ENCODE measurements around the gene TRIM66. TPM values are rescaled to one million over a fixed set of nuclear protein-coding genes. Genes with fewer than 3 reads are reported as not detected.

Gene TRIM66
- total RNA-seq, 1 experiment from 2014 or later = 2.1 TPM

DNA sequence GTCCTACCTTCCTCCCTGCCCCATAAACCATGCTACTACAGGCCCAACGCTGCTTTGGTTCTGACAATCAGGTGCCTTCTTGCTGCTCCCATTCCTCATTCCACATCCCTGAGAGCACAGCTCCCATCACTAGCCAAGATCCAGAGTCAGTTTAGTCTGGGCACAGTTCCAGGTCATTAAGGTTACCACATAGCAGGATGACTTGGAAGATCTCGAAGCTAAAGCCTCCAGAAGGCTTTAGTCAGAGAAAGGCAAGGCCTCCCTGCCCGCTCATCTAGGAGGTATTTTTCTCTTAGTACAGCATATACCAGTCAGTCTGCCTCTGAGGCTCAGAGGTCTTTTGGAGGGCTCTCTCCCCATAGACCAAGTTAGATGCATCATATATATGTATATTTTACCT, 30.3 kb downstream of the TRIM66 start:
- no peak overlapping the region for H3K9ac ChIP-seq (ENCODE audit: extremely low read depth, insufficient read length, low read length)
- H3K23me2 ChIP-seq (ENCODE audit: insufficient read length, low read depth, low read length, poor library complexity, severe bottlenecking) = no peaks in the 10 kb centered on the region
- H2BK20ac ChIP-seq (ENCODE audit: low read depth, low read length, poor library complexity, severe bottlenecking) = no peak overlapping the region
- H3K4me1 ChIP-seq (ENCODE audit: insufficient read depth, low read length) = no peaks in the 10 kb centered on the region
- no peak overlapping the region for H3K18ac ChIP-seq (ENCODE audit: insufficient read length, low read depth, low read length)
- H3T11ph ChIP-seq (ENCODE audit: low read length) = no peak overlapping the region
- H2AK5ac ChIP-seq (ENCODE audit: insufficient read length, low read length) = no peak overlapping the region
- Mint-ChIP-seq H3K4me3 (no peak overlapping the region), H3K9me3 (no peaks in the 10 kb centered on the region; a peak in 1 of 5 replicates), H3K27me3 (ENCODE audit: low read depth) (no peaks in the 10 kb centered on the region), H3K36me3 (ENCODE audit: insufficient read depth in 1 of 3, low read depth in 3 of 3) (no peaks in the 10 kb centered on the region; a peak in 1 of 7 replicates), H3K4me1 (no peaks in the 10 kb centered on the region), H3K27ac (no peak overlapping the region)
- no peak overlapping the region for H3K23ac ChIP-seq (ENCODE audit: insufficient read length, low read depth, low read length)
- no peaks in the 10 kb centered on the region for H3K9me3 ChIP-seq (ENCODE audit: control insufficient read depth, low read depth, low read length)
- no peak overlapping the region for H3K56ac ChIP-seq (ENCODE audit: insufficient read length, low read depth, low read length)
- no peaks in the 10 kb centered on the region for H3K79me2 ChIP-seq (ENCODE audit: insufficient read depth, low read length)
- no peak overlapping the region for H3K14ac ChIP-seq (ENCODE audit: insufficient read depth, low read length)
- no peak overlapping the region for H4K8ac ChIP-seq (replicated peaks; ENCODE audit: insufficient read length, low read depth, low read length)
- no peak overlapping the region for H2AFZ ChIP-seq (ENCODE audit: low read length)
- H2BK15ac ChIP-seq (ENCODE audit: low read depth, low read length) = no peak overlapping the region
- H2BK5ac ChIP-seq (ENCODE audit: insufficient read length, low read length) = no peak overlapping the region
- H3K79me1 ChIP-seq (ENCODE audit: insufficient read depth, low read depth, low read length, poor library complexity, severe bottlenecking) = no peaks in the 10 kb centered on the region
- WGBS (ENCODE audit: extremely low coverage, insufficient read length, low lambda C conversion rate) = no CpG with 5 or more reads among the region's 3 CpGs
- DNase-seq = no peak
- no peak overlapping the region for H2BK12ac ChIP-seq (ENCODE audit: insufficient read length, low read depth, low read length)
- TF ChIP-seq, protein P1, sequence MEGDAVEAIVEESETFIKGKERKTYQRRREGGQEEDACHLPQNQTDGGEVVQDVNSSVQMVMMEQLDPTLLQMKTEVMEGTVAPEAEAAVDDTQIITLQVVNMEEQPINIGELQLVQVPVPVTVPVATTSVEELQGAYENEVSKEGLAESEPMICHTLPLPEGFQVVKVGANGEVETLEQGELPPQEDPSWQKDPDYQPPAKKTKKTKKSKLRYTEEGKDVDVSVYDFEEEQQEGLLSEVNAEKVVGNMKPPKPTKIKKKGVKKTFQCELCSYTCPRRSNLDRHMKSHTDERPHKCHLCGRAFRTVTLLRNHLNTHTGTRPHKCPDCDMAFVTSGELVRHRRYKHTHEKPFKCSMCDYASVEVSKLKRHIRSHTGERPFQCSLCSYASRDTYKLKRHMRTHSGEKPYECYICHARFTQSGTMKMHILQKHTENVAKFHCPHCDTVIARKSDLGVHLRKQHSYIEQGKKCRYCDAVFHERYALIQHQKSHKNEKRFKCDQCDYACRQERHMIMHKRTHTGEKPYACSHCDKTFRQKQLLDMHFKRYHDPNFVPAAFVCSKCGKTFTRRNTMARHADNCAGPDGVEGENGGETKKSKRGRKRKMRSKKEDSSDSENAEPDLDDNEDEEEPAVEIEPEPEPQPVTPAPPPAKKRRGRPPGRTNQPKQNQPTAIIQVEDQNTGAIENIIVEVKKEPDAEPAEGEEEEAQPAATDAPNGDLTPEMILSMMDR (conservative IDR thresholded peaks at IDR 0.05) = no peak
- no peak overlapping the region for H3K27ac ChIP-seq (ENCODE audit: insufficient read length, low read depth, low read length)
- H2BK120ac ChIP-seq (ENCODE audit: low read depth, low read length, poor library complexity, severe bottlenecking) = no peak overlapping the region
- H3K27me3 ChIP-seq (ENCODE audit: insufficient read depth, low read length) = no peaks in the 10 kb centered on the region
- H3K4ac ChIP-seq (ENCODE audit: low read depth, low read length) = no peak overlapping the region
- H3K4me2 ChIP-seq (ENCODE audit: insufficient read depth, insufficient read length, low read length) = no peak overlapping the region
- no peaks in the 10 kb centered on the region for H4K20me1 ChIP-seq (ENCODE audit: control insufficient read depth, insufficient read depth, insufficient read length)
- no peak overlapping the region for H4K91ac ChIP-seq (ENCODE audit: insufficient read length, low read depth, low read length)
- no peak overlapping the region for H4K5ac ChIP-seq (ENCODE audit: insufficient read length, low read depth, low read length)
